PC-3 (cell line): Measurements from ENCODE around the gene LGALS4. TPM values are rescaled to one million over a fixed set of nuclear protein-coding genes. Genes with fewer than 3 reads are reported as not detected.
"Not testable (repeated sequence)": the region's sequence is repeated elsewhere in the genome, so short reads cannot be mapped to it uniquely, and the experiment has no call there.

Experiments
- ATAC-seq: fragments of 200-7000 bp; cut with Tn5 transposase; 2 replicates; pipeline ENCODE4 v1.9.1; 2020; ENCODE audit warnings: mild to moderate bottlenecking, moderate library complexity
- BruUV-seq: library from RNA; stranded (reverse); fragments of 400-500 nt; replicated peaks from 2 replicates; lab custom pipeline; 2021; lab: Mats Ljungman, UMichigan
- CTCF ChIA-PET: fragments of 300-600 bp; sonication (Branson Sonifier 250); formaldehyde crosslinking; loops from one replicate; lab custom pipeline; 2022; ENCODE audit warnings: antibody characterized with exemption; lab: Charles Lee
- POLR2A ChIA-PET: fragments of 300-600 bp; sonication (Branson Sonifier 250); formaldehyde crosslinking; loops from one replicate; lab custom pipeline; 2022; ENCODE audit warnings: antibody characterized with exemption; ENCODE audit not compliant: unreplicated experiment; lab: Charles Lee
- DNase-seq: peaks from one replicate; pipeline ENCODE4 v3.0.0-alpha.2; 2015
- H2AFZ ChIP-seq: fragments of 300-600 bp; sonication (generic); 2 replicates; pipeline ENCODE4 v1.6.0; 2016; ENCODE audit warnings: antibody characterized with exemption, low read length
- H3F3A ChIP-seq: fragments of 300-600 bp; sonication (generic); one replicate; pipeline ENCODE4 v1.6.0; 2017; ENCODE audit warnings: antibody characterized with exemption, low read length, control low read depth, mild to moderate bottlenecking; ENCODE audit not compliant: unreplicated experiment
- H3K27ac ChIP-seq: fragments of 300-600 bp; sonication (generic); 2 replicates; pipeline ENCODE4 v1.5.1; 2016; ENCODE audit warnings: mild to moderate bottlenecking, low read length
- H3K27me3 ChIP-seq: fragments of 300-600 bp; sonication (generic); 2 replicates; pipeline ENCODE4 v1.6.1; 2016; ENCODE audit warnings: low read length, mixed read lengths
- H3K36me3 ChIP-seq: fragments of 300-600 bp; sonication (generic); 2 replicates; pipeline ENCODE4 v1.6.1; 2016; ENCODE audit warnings: low read depth, mixed run types, low read length, mixed read lengths
- H3K4me1 ChIP-seq: fragments of 300-600 bp; sonication (generic); 2 replicates; pipeline ENCODE4 v1.5.1; 2016; ENCODE audit warnings: low read length; ENCODE audit not compliant: insufficient read depth
- H3K4me2 ChIP-seq: fragments of 300-600 bp; sonication (generic); 2 replicates; pipeline ENCODE4 v1.6.0; 2016; ENCODE audit warnings: low read length
- H3K4me3 ChIP-seq: fragments of 300-600 bp; sonication (generic); 2 replicates; pipeline ENCODE4 v1.5.1; 2016; ENCODE audit warnings: mild to moderate bottlenecking, low read length, mixed read lengths
- H3K79me2 ChIP-seq: fragments of 300-600 bp; sonication (generic); 2 replicates; pipeline ENCODE4 v1.6.1; 2017; ENCODE audit warnings: low read length, mixed read lengths
- H3K9ac ChIP-seq: fragments of 300-600 bp; sonication (generic); 2 replicates; pipeline ENCODE4 v1.6.0; 2016; ENCODE audit warnings: mild to moderate bottlenecking, low read length
- H3K9me2 ChIP-seq: fragments of 300-600 bp; sonication (generic); replicated peaks from 2 replicates; pipeline ENCODE4 v1.6.1; 2016; ENCODE audit warnings: mixed run types, low read length, mixed read lengths
- H3K9me3 ChIP-seq: fragments of 300-600 bp; sonication (generic); 2 replicates; pipeline ENCODE4 v1.6.1; 2016; ENCODE audit warnings: low read length, mixed read lengths
- H4K20me1 ChIP-seq: fragments of 300-600 bp; sonication (generic); 2 replicates; pipeline ENCODE4 v1.6.1; 2016; ENCODE audit warnings: low read length, mixed read lengths
- EZH2 ChIP-seq: fragments of 300-600 bp; sonication (generic); IDR thresholded peaks from one replicate; pipeline ENCODE4 v1.6.1; 2017; ENCODE audit warnings: antibody characterized with exemption, mild to moderate bottlenecking, low read length; ENCODE audit not compliant: unreplicated experiment
- EZH2phosphoT487 ChIP-seq: fragments of 300-600 bp; sonication (generic); IDR thresholded peaks from 2 replicates; pipeline ENCODE4 v1.6.1; 2018; ENCODE audit warnings: mild to moderate bottlenecking, antibody characterized with exemption, low read length, borderline replicate concordance
- intact Hi-C: fragments of 100-400 bp; cut with micrococcal nuclease; formaldehyde crosslinking; loops from 2 replicates; pipeline ENCODE4 v1.9.0; 2023
- total RNA-seq: library from RNA; depleted of rRNA; stranded (reverse); fragments of >200 nt; gene quantifications from 2 replicates; pipeline ENCODE4 v1.2.3, GENCODE V29; 2014
- TF ChIP-seq, protein P1 (sequence below): fragments of 300-600 bp; sonication (generic); conservative IDR thresholded peaks from 2 replicates; pipeline ENCODE4 v1.5.1; 2017; ENCODE audit warnings: antibody characterized with exemption, low read depth, mild to moderate bottlenecking, low read length

The LGALS4 gene
- total RNA-seq, 1 experiment from 2014 or later = 0.51 TPM

DNA sequence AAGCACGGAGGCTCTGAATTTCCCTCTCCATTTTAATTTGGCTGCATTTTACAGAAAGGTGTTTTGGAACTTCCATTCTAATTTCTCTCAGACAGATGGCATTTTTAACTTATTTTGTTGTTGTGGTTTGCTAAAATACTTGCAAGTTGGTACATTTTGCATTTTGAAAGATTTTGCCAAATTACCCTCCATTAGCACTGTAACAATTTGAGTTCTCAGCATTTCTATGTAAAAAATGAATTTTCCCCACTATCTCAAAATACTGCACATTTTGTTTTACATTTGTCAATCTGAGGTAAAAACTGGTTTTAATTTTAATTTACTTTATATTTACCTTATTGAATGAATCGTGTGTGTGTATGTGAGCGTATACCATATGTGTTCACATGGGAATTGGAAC is 44.1 kb upstream of the LGALS4 start:
- Histone ChIP-seq H3K9me3 (no peaks in the 10 kb centered on the region), H3F3A (no peaks in the 10 kb centered on the region), H3K9me2 (no peaks in the 10 kb centered on the region), H4K20me1 (no peaks in the 10 kb centered on the region), H2AFZ (no peak overlapping the region), H3K27me3 (no peaks in the 10 kb centered on the region), H3K4me3 (no peak overlapping the region), H3K79me2 (no peaks in the 10 kb centered on the region), H3K9ac (no peak overlapping the region), H3K4me1 (no peaks in the 10 kb centered on the region), H3K36me3 (no peaks in the 10 kb centered on the region), H3K4me2 (no peak overlapping the region), H3K27ac (no peak overlapping the region)
- no peak for ATAC-seq
- ChIA-PET POLR2A (no interaction called here), CTCF (no interaction called here)
- intact Hi-C loops = no loop called here
- TF ChIP-seq, protein P1, sequence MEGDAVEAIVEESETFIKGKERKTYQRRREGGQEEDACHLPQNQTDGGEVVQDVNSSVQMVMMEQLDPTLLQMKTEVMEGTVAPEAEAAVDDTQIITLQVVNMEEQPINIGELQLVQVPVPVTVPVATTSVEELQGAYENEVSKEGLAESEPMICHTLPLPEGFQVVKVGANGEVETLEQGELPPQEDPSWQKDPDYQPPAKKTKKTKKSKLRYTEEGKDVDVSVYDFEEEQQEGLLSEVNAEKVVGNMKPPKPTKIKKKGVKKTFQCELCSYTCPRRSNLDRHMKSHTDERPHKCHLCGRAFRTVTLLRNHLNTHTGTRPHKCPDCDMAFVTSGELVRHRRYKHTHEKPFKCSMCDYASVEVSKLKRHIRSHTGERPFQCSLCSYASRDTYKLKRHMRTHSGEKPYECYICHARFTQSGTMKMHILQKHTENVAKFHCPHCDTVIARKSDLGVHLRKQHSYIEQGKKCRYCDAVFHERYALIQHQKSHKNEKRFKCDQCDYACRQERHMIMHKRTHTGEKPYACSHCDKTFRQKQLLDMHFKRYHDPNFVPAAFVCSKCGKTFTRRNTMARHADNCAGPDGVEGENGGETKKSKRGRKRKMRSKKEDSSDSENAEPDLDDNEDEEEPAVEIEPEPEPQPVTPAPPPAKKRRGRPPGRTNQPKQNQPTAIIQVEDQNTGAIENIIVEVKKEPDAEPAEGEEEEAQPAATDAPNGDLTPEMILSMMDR = no peak
- TF ChIP-seq EZH2 (no peak), EZH2phosphoT487 (no peak)
- BruUV-seq = no TSS peak
- DNase-seq = no peak

DNA sequence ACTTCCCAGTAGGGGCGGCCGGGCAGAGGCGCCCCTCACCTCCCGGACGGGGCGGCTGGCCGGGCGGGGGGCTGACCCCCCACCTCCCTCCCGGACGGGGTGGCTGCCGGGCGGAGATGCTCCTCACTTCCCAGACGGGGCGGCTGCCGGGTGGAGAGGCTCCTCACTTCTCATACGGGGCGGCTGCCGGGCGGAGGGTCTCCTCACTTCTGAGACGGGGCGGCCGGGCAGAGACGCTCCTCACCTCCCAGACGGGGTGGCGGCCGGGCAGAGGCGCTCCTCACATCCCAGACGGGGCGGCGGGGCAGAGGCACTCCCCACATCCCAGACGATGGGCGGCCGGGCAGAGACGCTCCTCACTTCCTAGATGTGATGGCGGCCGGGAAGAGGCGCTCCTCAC is 43.0 kb upstream of the LGALS4 start:
- H3K4me3 ChIP-seq, H3K27me3 ChIP-seq, DNase-seq, H3K4me1 ChIP-seq, H3K4me2 ChIP-seq, H4K20me1 ChIP-seq, H3K79me2 ChIP-seq, H3K36me3 ChIP-seq, H3K9me3 ChIP-seq, intact Hi-C loops, CTCF ChIA-PET, H3K9ac ChIP-seq, H3K9me2 ChIP-seq, ATAC-seq, H2AFZ ChIP-seq, H3F3A ChIP-seq, BruUV-seq, H3K27ac ChIP-seq, POLR2A ChIA-PET: not testable (repeated sequence)

DNA sequence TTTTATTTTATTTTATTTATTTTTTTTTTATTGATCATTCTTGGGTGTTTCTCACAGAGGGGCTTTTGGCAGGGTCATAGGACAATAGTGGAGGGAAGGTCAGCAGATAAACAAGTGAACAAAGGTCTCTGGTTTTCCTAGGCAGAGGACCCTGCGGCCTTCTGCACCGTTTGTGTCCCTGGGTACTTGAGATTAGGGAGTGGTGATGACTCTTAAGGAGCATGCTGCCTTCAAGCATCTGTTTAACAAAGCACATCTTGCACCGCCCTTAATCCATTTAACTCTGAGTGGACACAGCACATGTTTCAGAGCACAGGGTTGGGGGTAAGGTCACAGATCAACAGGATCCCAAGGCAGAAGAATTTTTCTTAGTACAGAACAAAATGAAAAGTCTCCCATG is 42.2 kb upstream of the LGALS4 start:
- POLR2A ChIA-PET, H3K9ac ChIP-seq, BruUV-seq, H4K20me1 ChIP-seq, H3F3A ChIP-seq, H3K9me3 ChIP-seq, H3K79me2 ChIP-seq, H3K36me3 ChIP-seq, H2AFZ ChIP-seq, H3K27me3 ChIP-seq, H3K9me2 ChIP-seq, ATAC-seq, DNase-seq, CTCF ChIA-PET, H3K27ac ChIP-seq, H3K4me2 ChIP-seq, H3K4me3 ChIP-seq: not testable (repeated sequence)
- intact Hi-C loops = loop anchor here (5.0 kb wide), 1 partner anchor 42 kb away; the partner anchor contains the start of genes NFKBIB and SIRT2
- H3K4me1 ChIP-seq = peaks cover 12% of the 10 kb centered on the region

DNA sequence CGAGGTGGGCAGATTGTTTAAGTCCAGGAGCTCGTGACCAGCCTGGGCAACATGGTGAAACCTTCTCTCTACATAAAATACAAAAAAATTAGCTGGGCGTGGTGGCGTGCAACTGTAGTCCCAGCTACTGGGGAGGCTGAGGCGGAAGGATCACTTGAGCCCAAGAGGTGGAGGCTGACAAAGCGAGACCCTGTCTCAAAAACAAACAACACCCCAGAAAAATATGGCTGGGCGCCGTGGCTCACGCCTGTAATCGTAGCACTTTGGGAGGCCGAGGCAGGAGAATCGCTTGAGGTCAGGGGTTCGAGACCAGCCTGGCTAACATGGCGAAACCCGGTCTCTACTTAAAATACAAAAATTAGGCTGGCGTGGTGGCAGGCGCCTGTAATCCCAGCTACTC is 40.5 kb upstream of the LGALS4 start:
- ChIA-PET CTCF (interaction anchor here (0.6 kb wide), 1 partner anchor 10 kb away, joined by 6 read pairs; no protein-coding TSS in a partner anchor), POLR2A (no interaction called here)

More for the DNA sequence above, 40.5 kb upstream of the LGALS4 start:
- Histone ChIP-seq H3F3A (no peaks in the 10 kb centered on the region), H3K36me3 (peaks cover 3% of the 10 kb centered on the region; the same call in 1 of the 2 replicates), H3K27me3 (no peaks in the 10 kb centered on the region), H3K4me1 (peaks cover 18% of the 10 kb centered on the region), H3K9ac (peak overlapping the region; percentile 88; the same call in 1 of the 2 replicates), H3K4me3 (peak overlapping the region; percentile 83), H4K20me1 (0 out of 2 replicates have a peak, but pooled peaks cover 7% of the 10 kb centered on the region), H3K9me2 (no peaks in the 10 kb centered on the region), H3K9me3 (no peaks in the 10 kb centered on the region), H3K27ac (no peak overlapping the region), H3K79me2 (peaks cover 19% of the 10 kb centered on the region), H3K4me2 (peak overlapping the region; percentile 97), H2AFZ (peak overlapping the region; percentile 91)
- TF ChIP-seq, protein P1 = no peak
- TF ChIP-seq EZH2phosphoT487 (no peak), EZH2 (no peak)
- intact Hi-C loops = loop anchor here (5.0 kb wide), 1 partner anchor 44 kb away; the partner anchor contains the start of genes NFKBIB and SIRT2
- ATAC-seq = no peak
- no peak for DNase-seq
- BruUV-seq = no TSS peak
